MV-4-11 (cell line): ENCODE measurements around the gene PIGA.

Experiments used
- DNase-seq: peaks from one replicate; lab custom pipeline; 2025; lab: John Stamatoyannopoulos, UW

PIGA gene, protein sequence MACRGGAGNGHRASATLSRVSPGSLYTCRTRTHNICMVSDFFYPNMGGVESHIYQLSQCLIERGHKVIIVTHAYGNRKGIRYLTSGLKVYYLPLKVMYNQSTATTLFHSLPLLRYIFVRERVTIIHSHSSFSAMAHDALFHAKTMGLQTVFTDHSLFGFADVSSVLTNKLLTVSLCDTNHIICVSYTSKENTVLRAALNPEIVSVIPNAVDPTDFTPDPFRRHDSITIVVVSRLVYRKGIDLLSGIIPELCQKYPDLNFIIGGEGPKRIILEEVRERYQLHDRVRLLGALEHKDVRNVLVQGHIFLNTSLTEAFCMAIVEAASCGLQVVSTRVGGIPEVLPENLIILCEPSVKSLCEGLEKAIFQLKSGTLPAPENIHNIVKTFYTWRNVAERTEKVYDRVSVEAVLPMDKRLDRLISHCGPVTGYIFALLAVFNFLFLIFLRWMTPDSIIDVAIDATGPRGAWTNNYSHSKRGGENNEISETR

DNA sequence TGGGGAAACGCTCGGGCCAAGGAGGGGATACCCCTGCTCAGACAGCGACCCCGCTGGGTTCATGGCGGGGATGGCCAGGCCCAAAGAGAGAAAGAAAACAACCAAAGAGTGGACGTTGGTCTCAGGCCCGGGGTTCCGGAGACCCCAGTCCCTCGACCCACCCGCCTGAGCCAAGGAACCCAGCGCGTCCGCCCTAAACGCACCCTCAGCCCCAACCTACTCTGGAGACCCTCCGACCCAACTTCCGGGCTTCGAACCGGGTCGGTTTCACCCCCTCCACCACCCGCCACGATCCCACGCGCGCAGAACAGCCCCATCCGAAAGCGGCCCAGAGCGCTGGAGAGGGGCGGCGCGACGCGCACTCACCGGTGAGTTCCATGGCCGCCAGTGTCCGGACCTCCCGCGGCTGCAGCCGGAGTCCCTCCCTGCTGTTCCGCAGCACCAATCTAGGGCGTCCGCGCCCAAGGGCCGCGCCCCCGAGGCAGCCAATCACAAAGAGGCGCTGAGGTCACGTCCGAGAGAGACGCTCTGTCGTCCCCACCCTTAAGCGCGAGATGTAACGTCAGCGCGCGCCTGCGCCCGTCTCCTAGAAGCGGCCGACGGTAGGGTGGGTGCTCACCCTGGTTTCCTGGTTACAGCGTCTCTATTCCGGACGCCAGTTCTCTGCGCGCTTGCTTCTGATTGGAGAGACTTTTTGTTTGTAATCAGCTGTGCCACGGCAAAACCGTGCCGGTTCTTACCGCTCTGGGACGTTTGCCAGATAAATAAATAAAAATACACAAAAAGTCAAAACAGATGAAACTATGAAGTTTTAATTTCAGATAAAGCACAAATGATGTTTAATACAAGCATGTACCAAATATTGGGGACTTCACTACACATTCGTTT is at the start of gene PIGA:
Gene PIGA (minus strand): TSS at position 389 of the 888 bp plus-strand sequence. CDS start 3,593 bp downstream, outside the sequence.
- DNase-seq: peak; percentile 94

GRCh38 chrX:15384304-15384703 is 49.0 kb upstream of the PIGA start, which contains the start of gene VEGFD:
TSS of gene VEGFD (minus strand) at chrX:15384413. CDS start at chrX:15383946, 467 bp downstream.
- no peak for DNase-seq

GRCh38 chrX:15382813-15383212 is 47.5 kb upstream of the PIGA start:
- DNase-seq: no peak

DNA sequence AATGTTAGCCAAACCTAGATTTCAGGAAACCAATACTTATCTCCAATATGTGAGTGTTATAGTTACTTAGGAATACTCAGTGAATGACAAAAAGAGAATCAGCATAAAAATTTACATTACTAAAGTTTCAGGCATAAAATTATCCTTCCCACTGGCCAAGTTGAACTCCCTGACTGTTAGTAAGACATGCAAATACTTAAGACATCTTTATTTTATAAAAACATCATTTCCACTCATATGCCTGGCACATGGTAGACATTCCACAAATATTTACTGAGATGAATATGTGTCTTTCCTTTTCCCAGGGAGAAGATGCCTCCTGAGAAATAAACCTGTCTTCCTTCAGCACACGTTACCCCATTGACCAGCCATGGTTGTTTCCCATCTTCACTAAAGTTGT is 41.6 kb upstream of the PIGA start:
- DNase-seq: no peak

DNA sequence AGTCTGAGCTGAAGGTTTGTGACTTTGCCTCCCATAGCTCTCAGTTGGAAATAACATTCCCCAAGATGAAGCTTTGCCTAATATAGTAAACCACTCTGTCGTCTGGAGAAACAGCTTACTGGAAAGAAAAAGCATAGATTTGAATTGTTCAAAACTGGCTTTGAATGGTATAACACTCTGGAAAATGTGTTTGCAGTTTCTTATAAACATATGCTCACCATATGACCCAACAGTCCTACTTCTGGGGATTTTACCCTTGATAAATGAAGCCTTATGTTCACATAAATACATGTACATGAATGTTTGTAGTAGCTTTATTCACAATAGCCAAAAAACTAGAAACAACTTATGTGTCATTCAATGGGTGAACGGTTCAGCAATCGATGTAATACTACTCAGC is 38.7 kb upstream of the PIGA start:
- DNase-seq: no peak

GRCh38 chrX:15366506-15367352 is 31.4 kb upstream of the PIGA start:
- peak; percentile 60 for DNase-seq

DNA sequence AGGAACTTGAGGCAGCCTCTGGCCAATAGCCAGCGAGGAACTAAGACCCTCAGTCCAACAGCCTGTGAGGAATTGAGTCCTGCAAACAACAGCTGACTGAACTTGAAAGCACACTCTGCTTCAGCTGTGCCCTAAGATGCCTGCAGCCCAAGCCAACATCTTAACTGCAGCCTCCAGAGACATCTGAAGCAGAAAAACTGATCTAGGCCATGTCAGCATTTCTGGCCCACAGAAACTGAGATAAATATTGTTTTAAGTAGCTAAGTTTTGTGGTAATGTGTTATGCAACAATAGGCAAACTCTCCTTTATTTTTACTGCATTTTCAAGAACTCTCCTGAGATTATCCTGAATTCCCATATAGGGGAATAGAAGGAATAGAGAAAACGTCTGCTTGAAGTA is 24.4 kb upstream of the PIGA start:
- DNase-seq: no peak

DNA sequence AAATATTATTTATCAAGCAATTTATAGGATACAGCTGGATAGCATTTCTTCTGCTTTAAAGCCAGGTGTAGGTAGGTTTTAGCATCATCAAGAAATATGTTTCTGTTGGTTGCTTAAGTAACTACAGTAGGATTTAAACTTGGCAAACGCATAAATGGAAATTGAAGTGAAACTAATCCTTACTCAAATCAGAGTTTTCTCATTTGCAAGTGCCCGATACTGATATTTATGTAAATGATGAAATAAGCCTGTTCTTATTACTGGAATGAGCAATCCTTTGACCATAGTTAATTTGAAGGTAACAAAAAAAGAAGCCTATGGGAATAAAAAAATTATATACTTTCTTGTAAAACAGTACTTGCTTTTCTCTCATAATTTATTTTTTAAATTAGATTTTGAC is 23.2 kb upstream of the PIGA start:
- DNase-seq: no peak

DNA sequence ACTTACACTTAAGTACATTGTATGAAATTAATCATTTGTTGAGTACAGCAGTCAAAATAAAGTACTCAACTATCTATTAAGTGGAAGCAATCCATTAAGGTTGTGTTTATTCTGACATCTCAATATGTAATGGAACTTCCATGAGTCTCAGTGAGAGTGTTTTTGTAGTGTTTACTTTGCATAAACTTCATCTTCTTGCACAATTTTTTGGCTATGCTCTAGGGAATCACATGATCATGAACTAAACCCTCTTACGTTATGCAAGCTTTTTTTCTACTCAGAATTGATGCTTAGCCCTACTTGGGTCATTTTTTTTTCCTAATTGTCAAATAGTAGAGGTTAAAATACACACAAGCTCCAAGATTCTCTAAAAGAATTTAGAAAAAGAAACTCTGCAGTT is 21.1 kb upstream of the PIGA start:
- DNase-seq: peak; percentile 43

GRCh38 chrX:15350329-15350996 is 15.1 kb upstream of the PIGA start:
- DNase-seq: peak; percentile 9

DNA sequence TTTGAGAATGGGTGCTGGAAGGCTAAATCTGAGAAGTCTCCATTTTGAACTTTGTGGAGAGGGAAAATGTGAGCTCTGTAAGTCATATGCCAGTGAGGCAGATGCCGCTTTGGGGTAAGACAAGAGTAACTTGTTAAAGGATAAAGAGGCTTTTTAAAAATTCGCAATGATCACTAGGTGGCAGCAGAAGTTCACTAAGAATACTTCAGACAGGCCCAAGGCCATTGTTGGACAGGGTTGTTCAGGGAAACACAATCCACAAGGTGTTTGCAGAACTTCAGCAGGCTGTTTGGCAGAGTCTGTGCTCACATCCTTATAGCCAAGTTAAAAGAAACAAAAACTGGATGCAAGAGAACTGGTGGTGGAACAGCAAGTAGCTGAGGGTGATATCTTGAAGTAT is 13.7 kb upstream of the PIGA start:
- peak; percentile 32 for DNase-seq

GRCh38 chrX:15345976-15346375 is 10.7 kb upstream of the PIGA start:
- DNase-seq: no peak

- no peak for DNase-seq
Measured at GRCh38 chrX:15344106-15344505, 8.8 kb upstream of the PIGA start.

DNA sequence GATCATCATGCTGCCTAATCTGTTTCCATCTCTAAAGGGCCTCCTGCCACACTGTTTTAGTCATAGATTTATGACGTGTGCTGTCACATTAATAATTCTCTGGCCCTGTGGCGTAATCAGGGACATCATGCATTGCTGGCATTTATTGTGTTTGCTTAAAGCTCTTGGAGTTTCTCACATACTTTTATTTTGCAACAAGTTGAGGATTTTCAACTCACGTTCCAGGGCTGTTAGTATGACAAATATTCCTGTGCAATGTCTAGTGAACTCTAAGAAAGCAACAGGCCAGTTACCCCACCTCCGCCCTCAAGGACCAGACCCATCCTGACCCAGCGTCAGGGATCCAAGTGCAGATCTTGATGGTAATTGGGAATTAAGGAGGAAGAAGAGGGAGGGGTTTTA is 7.8 kb upstream of the PIGA start:
- DNase-seq: no peak

DNA sequence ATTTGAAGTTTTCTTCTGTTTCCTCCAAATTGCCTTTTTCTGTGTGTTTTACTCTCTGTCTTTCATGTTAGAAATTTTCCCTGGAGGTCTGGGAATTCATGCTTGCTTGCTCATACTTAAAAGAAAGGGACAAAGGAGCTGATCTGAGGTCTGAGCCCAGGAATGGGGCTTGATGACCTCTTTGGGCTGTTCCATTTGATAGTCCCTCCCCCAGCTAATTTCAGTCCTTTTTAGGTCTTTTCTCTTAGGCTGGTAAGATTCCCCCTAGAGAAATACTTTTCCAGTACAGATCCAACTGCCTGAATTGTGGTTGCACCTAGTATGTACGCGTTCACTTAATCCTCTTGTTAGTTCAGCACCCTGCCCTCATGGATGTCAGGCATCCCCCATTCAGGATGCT is 5.5 kb upstream of the PIGA start:
- no peak for DNase-seq

- no peak for DNase-seq
Measured at GRCh38 chrX:15336023-15336413, 695 bp upstream of the PIGA start.

GRCh38 chrX:15334561-15334960 is 762 bp downstream of the PIGA start:
- no peak for DNase-seq

- no peak for DNase-seq
Measured at GRCh38 chrX:15328821-15329220, 6.5 kb downstream of the PIGA start.

GRCh38 chrX:15328131-15328530 is 7.2 kb downstream of the PIGA start:
- no peak for DNase-seq

DNA sequence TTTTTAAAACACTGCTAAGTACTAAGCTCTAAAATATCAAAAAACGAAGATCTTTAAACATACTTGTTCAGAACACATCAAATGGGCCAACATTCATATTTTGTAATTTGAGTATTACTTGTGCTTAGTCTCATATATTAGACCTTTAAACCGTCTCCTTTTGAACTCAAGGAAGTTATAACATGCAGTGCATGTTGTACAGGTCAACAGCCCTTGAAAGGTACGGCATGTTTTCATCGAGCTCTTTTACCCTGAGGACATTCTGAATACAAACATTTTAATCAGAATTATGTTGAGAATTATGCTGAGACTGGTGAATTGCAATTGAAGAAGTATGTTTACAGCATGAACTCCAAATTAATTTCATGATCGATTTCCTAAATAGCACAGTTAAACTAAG is 12.9 kb downstream of the PIGA start:
- no peak for DNase-seq

GRCh38 chrX:15322072-15322471 is 13.3 kb downstream of the PIGA start:
- DNase-seq: no peak
